Ovary (tissue), 3 donors: ENCODE data around the gene MEF2D.

ENCODE experiments used
- EP300 ChIP-seq: sonication (generic); formaldehyde crosslinking; IDR thresholded peaks from one replicate; pipeline ENCODE4 v1.6.1; 2017; ENCODE audit warnings: antibody characterized with exemption
- POLR2A ChIP-seq: fragments of 450-650 bp; IDR thresholded peaks from one replicate; pipeline ENCODE4 v1.6.1; 2017; ENCODE audit warnings: antibody characterized with exemption, mild to moderate bottlenecking, moderate library complexity
- TF ChIP-seq, protein P1 (sequence below), 3 donors: fragments of 450-650 bp in 2 of 3; fragments of 200-600 bp in 1 of 3; IDR thresholded peaks; one replicate each; pipeline versions ENCODE4 v1.5.1 to v1.8.0; 2016 to 2022; ENCODE audit warnings: antibody characterized with exemption in 3 of 3, mild to moderate bottlenecking in 1 of 3
- donor health status: DM: no; HTN: no; CAD: no.

GRCh38 chr1:156525071-156525501, 24.5 kb upstream of the MEF2D start:
- TF ChIP-seq, protein P1, sequence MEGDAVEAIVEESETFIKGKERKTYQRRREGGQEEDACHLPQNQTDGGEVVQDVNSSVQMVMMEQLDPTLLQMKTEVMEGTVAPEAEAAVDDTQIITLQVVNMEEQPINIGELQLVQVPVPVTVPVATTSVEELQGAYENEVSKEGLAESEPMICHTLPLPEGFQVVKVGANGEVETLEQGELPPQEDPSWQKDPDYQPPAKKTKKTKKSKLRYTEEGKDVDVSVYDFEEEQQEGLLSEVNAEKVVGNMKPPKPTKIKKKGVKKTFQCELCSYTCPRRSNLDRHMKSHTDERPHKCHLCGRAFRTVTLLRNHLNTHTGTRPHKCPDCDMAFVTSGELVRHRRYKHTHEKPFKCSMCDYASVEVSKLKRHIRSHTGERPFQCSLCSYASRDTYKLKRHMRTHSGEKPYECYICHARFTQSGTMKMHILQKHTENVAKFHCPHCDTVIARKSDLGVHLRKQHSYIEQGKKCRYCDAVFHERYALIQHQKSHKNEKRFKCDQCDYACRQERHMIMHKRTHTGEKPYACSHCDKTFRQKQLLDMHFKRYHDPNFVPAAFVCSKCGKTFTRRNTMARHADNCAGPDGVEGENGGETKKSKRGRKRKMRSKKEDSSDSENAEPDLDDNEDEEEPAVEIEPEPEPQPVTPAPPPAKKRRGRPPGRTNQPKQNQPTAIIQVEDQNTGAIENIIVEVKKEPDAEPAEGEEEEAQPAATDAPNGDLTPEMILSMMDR (IDR thresholded peaks at IDR 0.05) = no peak
- TF ChIP-seq EP300 (no peak), POLR2A (no peak)
